ENCODE results near the gene EP400. TPM values are rescaled to one million over a fixed set of nuclear protein-coding genes. Genes with fewer than 3 reads are reported as not detected.
A peak's percentile ranks its signal among the peaks of the same experiment; 100 is the strongest.

Gene EP400
- total and polyA plus RNA-seq, 2 of the 13 experiments (the other 11 are each of a cell fraction or from before 2014, with no cell fraction given) = 4.9 to 5.0 TPM

- TF ChIP-seq ARID5B (CRISPR knock-in tag; IDR thresholded peaks at IDR 0.05) = no peak
- TF ChIP-seq BRCA1 (CRISPR knock-in tag; IDR thresholded peaks at IDR 0.05) = no peak
- no peak for TF ChIP-seq FOXK2 (IDR thresholded peaks at IDR 0.05)
- no peak for TF ChIP-seq ATF5 (CRISPR knock-in tag; IDR thresholded peaks at IDR 0.05; ENCODE audit: low read depth)
- TF ChIP-seq ZKSCAN5 (CRISPR knock-in tag; IDR thresholded peaks at IDR 0.05) = no peak
- peak; percentile 29 for TF ChIP-seq ZNF883 (CRISPR knock-in tag; IDR thresholded peaks at IDR 0.05; ENCODE audit: not compliant biosample characterization)
- TF ChIP-seq ZNF512 (CRISPR knock-in tag; IDR thresholded peaks at IDR 0.05) = no peak
- no peak for TF ChIP-seq AFF4 (CRISPR knock-in tag; IDR thresholded peaks at IDR 0.05)
- peak; percentile 72; the same call in 1 of the 2 replicates for TF ChIP-seq USF2 (IDR thresholded peaks at IDR 0.05; ENCODE audit: low read depth, low read length)
- TF ChIP-seq USF2 (CRISPR knock-in tag; IDR thresholded peaks at IDR 0.05; ENCODE audit: borderline replicate concordance) = peak; percentile 85; the same call in 1 of the 2 replicates
- no peak for TF ChIP-seq SIX1 (CRISPR knock-in tag; IDR thresholded peaks at IDR 0.05; ENCODE audit: borderline replicate concordance)
- TF ChIP-seq HIC2 (CRISPR knock-in tag; IDR thresholded peaks at IDR 0.05; ENCODE audit: low read depth) = no peak
- TF ChIP-seq MYC (CRISPR knock-in tag; IDR thresholded peaks at IDR 0.05; ENCODE audit: borderline replicate concordance) = peak; percentile 99
Measured at GRCh38 chr12:131928711-131929580, 20.8 kb upstream of the EP400 start, which contains the start of gene PUS1 (continued).
